Measurements from ENCODE around the gene SIPA1L3.

SIPA1L3 gene

GRCh38 chr19:38114651-38115050 is 207.6 kb downstream of the SIPA1L3 start:
- no peak for DNase-seq (ENCODE audit: low spot score)

- no peak for DNase-seq (ENCODE audit: low spot score)
These were observed 208.3 kb downstream of the SIPA1L3 start for GRCh38 chr19:38115271-38115802.

- DNase-seq (ENCODE audit: low spot score), result no peak
These were observed 211.2 kb downstream of the SIPA1L3 start for GRCh38 chr19:38118176-38118575.

GRCh38 chr19:38120471-38121025 is 213.5 kb downstream of the SIPA1L3 start:
- DNase-seq (ENCODE audit: low spot score), result no peak

GRCh38 chr19:38122402-38123093 is 215.5 kb downstream of the SIPA1L3 start:
- DNase-seq (ENCODE audit: low spot score), result no peak

GRCh38 chr19:38125238-38125637 is 218.2 kb downstream of the SIPA1L3 start:
- no peak for DNase-seq (ENCODE audit: low spot score)

GRCh38 chr19:38130399-38130798 is 223.4 kb downstream of the SIPA1L3 start:
- DNase-seq (ENCODE audit: low spot score), result no peak

GRCh38 chr19:38132781-38133180 is 225.8 kb downstream of the SIPA1L3 start:
- DNase-seq (ENCODE audit: low spot score), result no peak

GRCh38 chr19:38133319-38133718 is 226.3 kb downstream of the SIPA1L3 start:
- DNase-seq (ENCODE audit: low spot score), result no peak

- peak; percentile 30 for DNase-seq (ENCODE audit: low spot score)
These were observed 227.6 kb downstream of the SIPA1L3 start for GRCh38 chr19:38134540-38135149.

GRCh38 chr19:38135150-38135998 is 228.4 kb downstream of the SIPA1L3 start:
- no peak for DNase-seq (ENCODE audit: low spot score)

GRCh38 chr19:38139122-38139521 is 232.1 kb downstream of the SIPA1L3 start:
- DNase-seq (ENCODE audit: low spot score), result no peak

GRCh38 chr19:38141108-38141507 is 234.1 kb downstream of the SIPA1L3 start:
- no peak for DNase-seq (ENCODE audit: low spot score)

GRCh38 chr19:38142176-38143035 is 235.4 kb downstream of the SIPA1L3 start:
- peak; percentile 60 for DNase-seq (ENCODE audit: low spot score)

- DNase-seq (ENCODE audit: low spot score), result no peak
These were observed 236.8 kb downstream of the SIPA1L3 start for GRCh38 chr19:38143847-38144246.

- DNase-seq (ENCODE audit: low spot score), result no peak
These were observed 237.7 kb downstream of the SIPA1L3 start for GRCh38 chr19:38144667-38145066.

- DNase-seq (ENCODE audit: low spot score), result no peak
These were observed 238.6 kb downstream of the SIPA1L3 start for GRCh38 chr19:38145623-38146022.

- no peak for DNase-seq (ENCODE audit: low spot score)
These were observed 241.3 kb downstream of the SIPA1L3 start for GRCh38 chr19:38148337-38148736.

GRCh38 chr19:38149661-38150061 is 242.7 kb downstream of the SIPA1L3 start:
- DNase-seq (ENCODE audit: low spot score), result no peak

- DNase-seq (ENCODE audit: low spot score), result no peak
These were observed 244.2 kb downstream of the SIPA1L3 start for GRCh38 chr19:38151242-38151641.

Measured in activated CD4-positive, alpha-beta T cell treated with anti-CD3 and anti-CD28 coated beads, Interleukin-2, Interleukin-4, amounts not matched to agents 100 ng/mL and 50 ng/mL, durations not matched to agents 16 hours and 8 hours (primary cell).